Ishikawa (cell line): ENCODE data around the gene ATRN.

ENCODE experiments used
- CEBPB ChIP-seq: IDR thresholded peaks from 2 replicates; pipeline ENCODE4 v1.6.1; 2012
- CREB1 ChIP-seq: IDR thresholded peaks from 2 replicates; pipeline ENCODE4 v1.6.1; 2012; ENCODE audit warnings: low read depth
- EGR1 ChIP-seq: IDR thresholded peaks from 2 replicates; pipeline ENCODE4 v1.6.1; 2012
- EP300 ChIP-seq: IDR thresholded peaks from 2 replicates; pipeline ENCODE4 v1.6.1; 2012; ENCODE audit warnings: borderline replicate concordance
- FOXM1 ChIP-seq: IDR thresholded peaks from 2 replicates; pipeline ENCODE4 v1.6.1; 2012; ENCODE audit warnings: low read depth, borderline replicate concordance
- NFIC ChIP-seq: IDR thresholded peaks from 2 replicates; pipeline ENCODE4 v1.6.1; 2012
- RAD21 ChIP-seq: IDR thresholded peaks from 2 replicates; pipeline ENCODE4 v1.6.1; 2012; ENCODE audit warnings: low read depth
- TAF1 ChIP-seq: IDR thresholded peaks from 2 replicates; pipeline ENCODE4 v1.6.1; 2012; ENCODE audit warnings: low read depth, mild to moderate bottlenecking
- TCF12 ChIP-seq: IDR thresholded peaks from 2 replicates; pipeline ENCODE4 v1.6.1; 2012; ENCODE audit warnings: low read depth
- TEAD4 ChIP-seq: IDR thresholded peaks from 2 replicates; pipeline ENCODE4 v1.6.1; 2012
- USF1 ChIP-seq: IDR thresholded peaks from 2 replicates; pipeline ENCODE4 v1.6.1; 2012
- YY1 ChIP-seq: IDR thresholded peaks from 2 replicates; pipeline ENCODE4 v1.6.1; 2012; ENCODE audit warnings: low read depth
- ZBTB7A ChIP-seq: IDR thresholded peaks from 2 replicates; pipeline ENCODE4 v1.6.1; 2012; ENCODE audit warnings: low read depth
- TF ChIP-seq, protein P1 (sequence below): IDR thresholded peaks from 2 replicates; pipeline ENCODE4 v1.6.1; 2012; ENCODE audit warnings: low read depth, mild to moderate bottlenecking
- TF ChIP-seq, protein P2 (sequence below): IDR thresholded peaks from 2 replicates; pipeline ENCODE4 v1.6.1; 2012

The ATRN gene

GRCh38 chr20:3654326-3655130 lies 183.7 kb downstream of the ATRN start:
- TF ChIP-seq YY1: no peak
- no peak for TF ChIP-seq RAD21
- TF ChIP-seq FOXM1: no peak

DNA sequence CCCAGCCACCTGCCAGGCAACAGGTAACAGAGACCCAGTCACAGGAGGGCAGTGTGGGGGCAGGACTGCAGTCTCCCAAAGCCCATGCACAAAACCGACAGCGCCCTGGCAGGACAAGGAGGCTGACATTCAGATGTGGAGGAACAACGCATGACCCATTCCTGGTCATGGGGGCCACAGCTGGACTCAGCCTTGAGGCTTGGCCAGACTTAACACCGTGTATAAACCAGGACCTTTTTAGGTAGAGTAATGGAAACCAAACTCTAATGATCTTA lies 184.2 kb downstream of the ATRN start:
- TF ChIP-seq EGR1 (no peak), TEAD4 (no peak), ZBTB7A (no peak), CREB1 (no peak), YY1 (no peak), RAD21 (no peak), USF1 (no peak), CEBPB (no peak), TAF1 (no peak), EP300 (no peak), FOXM1 (no peak), TCF12 (no peak), NFIC (no peak)
- TF ChIP-seq, protein P1, sequence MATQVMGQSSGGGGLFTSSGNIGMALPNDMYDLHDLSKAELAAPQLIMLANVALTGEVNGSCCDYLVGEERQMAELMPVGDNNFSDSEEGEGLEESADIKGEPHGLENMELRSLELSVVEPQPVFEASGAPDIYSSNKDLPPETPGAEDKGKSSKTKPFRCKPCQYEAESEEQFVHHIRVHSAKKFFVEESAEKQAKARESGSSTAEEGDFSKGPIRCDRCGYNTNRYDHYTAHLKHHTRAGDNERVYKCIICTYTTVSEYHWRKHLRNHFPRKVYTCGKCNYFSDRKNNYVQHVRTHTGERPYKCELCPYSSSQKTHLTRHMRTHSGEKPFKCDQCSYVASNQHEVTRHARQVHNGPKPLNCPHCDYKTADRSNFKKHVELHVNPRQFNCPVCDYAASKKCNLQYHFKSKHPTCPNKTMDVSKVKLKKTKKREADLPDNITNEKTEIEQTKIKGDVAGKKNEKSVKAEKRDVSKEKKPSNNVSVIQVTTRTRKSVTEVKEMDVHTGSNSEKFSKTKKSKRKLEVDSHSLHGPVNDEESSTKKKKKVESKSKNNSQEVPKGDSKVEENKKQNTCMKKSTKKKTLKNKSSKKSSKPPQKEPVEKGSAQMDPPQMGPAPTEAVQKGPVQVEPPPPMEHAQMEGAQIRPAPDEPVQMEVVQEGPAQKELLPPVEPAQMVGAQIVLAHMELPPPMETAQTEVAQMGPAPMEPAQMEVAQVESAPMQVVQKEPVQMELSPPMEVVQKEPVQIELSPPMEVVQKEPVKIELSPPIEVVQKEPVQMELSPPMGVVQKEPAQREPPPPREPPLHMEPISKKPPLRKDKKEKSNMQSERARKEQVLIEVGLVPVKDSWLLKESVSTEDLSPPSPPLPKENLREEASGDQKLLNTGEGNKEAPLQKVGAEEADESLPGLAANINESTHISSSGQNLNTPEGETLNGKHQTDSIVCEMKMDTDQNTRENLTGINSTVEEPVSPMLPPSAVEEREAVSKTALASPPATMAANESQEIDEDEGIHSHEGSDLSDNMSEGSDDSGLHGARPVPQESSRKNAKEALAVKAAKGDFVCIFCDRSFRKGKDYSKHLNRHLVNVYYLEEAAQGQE: no peak
- TF ChIP-seq, protein P2, sequence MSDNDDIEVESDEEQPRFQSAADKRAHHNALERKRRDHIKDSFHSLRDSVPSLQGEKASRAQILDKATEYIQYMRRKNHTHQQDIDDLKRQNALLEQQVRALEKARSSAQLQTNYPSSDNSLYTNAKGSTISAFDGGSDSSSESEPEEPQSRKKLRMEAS: no peak

DNA sequence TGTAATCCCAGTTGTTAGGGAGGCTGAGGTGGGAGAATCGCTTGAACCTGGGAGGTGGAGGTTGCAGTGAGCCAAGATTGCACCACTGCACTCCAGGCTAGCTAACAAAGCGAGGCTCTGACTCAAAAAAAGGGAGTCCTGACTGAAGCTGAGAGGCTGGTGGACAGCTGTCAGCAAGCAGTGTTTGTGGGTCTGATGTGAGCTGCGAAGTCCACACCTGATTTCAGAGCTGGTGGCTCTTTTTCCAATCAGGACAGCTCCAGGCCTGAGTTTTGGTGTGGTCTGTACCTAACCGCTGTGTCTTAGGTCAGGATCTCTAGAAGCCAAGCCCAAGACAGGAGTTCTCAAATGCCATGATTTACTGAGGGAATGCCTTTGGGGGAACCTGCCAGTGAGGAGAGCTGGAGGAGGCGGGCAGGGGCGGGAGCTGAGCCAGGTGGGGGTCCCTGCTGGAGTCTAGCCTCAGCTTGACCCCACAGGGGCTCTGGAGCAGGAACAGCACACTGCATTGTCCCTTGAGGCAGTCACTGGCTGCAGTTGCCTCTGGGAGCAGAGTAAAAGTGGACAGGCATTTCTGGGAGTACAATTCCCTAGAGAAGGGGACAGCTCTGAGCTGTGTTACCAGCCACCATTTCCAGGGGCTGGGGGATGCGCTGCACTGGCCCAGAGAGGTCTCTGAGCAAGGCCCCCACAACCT lies 187.3 kb downstream of the ATRN start:
- TF ChIP-seq TAF1 (no peak), EP300 (no peak), CEBPB (no peak), YY1 (no peak), NFIC (no peak), TCF12 (no peak), RAD21 (no peak), CREB1 (no peak), FOXM1 (no peak)
- TF ChIP-seq, protein P1: no peak

GRCh38 chr20:3658716-3659491 lies 188.1 kb downstream of the ATRN start:
- TF ChIP-seq, protein P2: no peak
- TF ChIP-seq EGR1 (no peak), RAD21 (no peak), TEAD4 (no peak), USF1 (no peak), TAF1 (no peak), NFIC (no peak), YY1 (no peak), TCF12 (no peak), EP300 (no peak), FOXM1 (no peak), ZBTB7A (no peak), CEBPB (no peak), CREB1 (no peak)
- TF ChIP-seq, protein P1: no peak
